C4-2B (cell line): Measurements from ENCODE around the gene NMNAT3.

Experiments used
- ZFX ChIP-seq: fragments of 450-650 bp; IDR thresholded peaks from 2 replicates; pipeline ENCODE4 v1.6.1; 2017
- TF ChIP-seq, protein P1 (sequence below): fragments of 450-650 bp; conservative IDR thresholded peaks from 2 replicates; pipeline ENCODE4 v1.5.1; 2017; ENCODE audit warnings: mild to moderate bottlenecking

DNA sequence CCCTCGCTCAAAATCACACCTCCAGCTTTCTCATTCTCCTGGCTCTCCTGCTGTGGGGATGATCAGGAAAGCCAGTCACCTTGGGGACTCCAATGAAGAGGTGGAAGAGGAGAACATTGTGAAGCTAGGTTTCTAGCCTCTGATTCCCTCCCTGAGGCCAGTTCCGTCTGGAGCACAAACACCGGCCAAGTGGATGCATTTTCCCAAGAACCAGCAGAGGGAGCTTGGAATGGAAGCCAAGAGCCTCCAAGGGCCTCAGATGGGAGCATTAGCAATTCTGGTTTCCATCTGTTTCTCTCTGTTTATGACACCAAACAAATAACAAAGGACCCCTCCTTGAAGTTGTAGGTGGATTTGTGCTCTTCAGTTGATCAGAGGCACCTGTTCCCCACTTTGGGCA is 40.6 kb upstream of the NMNAT3 start:
- TF ChIP-seq, protein P1, sequence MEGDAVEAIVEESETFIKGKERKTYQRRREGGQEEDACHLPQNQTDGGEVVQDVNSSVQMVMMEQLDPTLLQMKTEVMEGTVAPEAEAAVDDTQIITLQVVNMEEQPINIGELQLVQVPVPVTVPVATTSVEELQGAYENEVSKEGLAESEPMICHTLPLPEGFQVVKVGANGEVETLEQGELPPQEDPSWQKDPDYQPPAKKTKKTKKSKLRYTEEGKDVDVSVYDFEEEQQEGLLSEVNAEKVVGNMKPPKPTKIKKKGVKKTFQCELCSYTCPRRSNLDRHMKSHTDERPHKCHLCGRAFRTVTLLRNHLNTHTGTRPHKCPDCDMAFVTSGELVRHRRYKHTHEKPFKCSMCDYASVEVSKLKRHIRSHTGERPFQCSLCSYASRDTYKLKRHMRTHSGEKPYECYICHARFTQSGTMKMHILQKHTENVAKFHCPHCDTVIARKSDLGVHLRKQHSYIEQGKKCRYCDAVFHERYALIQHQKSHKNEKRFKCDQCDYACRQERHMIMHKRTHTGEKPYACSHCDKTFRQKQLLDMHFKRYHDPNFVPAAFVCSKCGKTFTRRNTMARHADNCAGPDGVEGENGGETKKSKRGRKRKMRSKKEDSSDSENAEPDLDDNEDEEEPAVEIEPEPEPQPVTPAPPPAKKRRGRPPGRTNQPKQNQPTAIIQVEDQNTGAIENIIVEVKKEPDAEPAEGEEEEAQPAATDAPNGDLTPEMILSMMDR = peak; percentile 81
- no peak for TF ChIP-seq ZFX
